ENCODE measurements around the gene YPEL1. TPM values are rescaled to one million over a fixed set of nuclear protein-coding genes. Genes with fewer than 3 reads are reported as not detected.

Gene YPEL1
- total RNA-seq, 4 donors from 2014 or later = 3.1 to 16.5 (median 8.6) TPM

- TF ChIP-seq, protein P1, sequence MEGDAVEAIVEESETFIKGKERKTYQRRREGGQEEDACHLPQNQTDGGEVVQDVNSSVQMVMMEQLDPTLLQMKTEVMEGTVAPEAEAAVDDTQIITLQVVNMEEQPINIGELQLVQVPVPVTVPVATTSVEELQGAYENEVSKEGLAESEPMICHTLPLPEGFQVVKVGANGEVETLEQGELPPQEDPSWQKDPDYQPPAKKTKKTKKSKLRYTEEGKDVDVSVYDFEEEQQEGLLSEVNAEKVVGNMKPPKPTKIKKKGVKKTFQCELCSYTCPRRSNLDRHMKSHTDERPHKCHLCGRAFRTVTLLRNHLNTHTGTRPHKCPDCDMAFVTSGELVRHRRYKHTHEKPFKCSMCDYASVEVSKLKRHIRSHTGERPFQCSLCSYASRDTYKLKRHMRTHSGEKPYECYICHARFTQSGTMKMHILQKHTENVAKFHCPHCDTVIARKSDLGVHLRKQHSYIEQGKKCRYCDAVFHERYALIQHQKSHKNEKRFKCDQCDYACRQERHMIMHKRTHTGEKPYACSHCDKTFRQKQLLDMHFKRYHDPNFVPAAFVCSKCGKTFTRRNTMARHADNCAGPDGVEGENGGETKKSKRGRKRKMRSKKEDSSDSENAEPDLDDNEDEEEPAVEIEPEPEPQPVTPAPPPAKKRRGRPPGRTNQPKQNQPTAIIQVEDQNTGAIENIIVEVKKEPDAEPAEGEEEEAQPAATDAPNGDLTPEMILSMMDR (IDR thresholded peaks at IDR 0.05; ENCODE audit: low read depth) = no peak
Observed at GRCh38 chr22:21702700-21703683, 32.6 kb downstream of the YPEL1 start.

DNA sequence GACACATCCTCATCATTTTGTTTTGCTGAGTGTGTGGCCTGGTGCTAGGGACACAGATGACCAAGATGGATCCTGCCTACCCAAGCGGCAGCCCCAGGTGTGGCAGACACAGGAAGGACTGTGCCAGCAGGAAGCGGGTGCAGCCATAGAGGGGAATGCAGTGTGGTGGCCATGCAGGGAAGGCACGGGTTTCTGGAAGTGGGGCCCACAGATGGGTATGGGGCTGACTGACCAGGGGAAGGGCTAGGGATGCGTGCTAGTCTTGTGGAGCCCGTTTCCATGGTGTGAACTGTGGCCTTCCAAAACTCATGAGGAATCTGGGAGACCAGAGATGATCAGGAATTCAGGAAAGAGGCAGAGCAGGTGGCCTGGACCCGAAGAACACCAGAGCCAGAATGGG is 33.5 kb downstream of the YPEL1 start:
- TF ChIP-seq, protein P1 (IDR thresholded peaks at IDR 0.05; ENCODE audit: low read depth) = no peak

- TF ChIP-seq, protein P1 (IDR thresholded peaks at IDR 0.05; ENCODE audit: low read depth) = no peak
Observed at GRCh38 chr22:21701384-21701971, 34.1 kb downstream of the YPEL1 start.

GRCh38 chr22:21700822-21701221 is 34.8 kb downstream of the YPEL1 start:
- TF ChIP-seq, protein P1 (IDR thresholded peaks at IDR 0.05; ENCODE audit: low read depth) = no peak

DNA sequence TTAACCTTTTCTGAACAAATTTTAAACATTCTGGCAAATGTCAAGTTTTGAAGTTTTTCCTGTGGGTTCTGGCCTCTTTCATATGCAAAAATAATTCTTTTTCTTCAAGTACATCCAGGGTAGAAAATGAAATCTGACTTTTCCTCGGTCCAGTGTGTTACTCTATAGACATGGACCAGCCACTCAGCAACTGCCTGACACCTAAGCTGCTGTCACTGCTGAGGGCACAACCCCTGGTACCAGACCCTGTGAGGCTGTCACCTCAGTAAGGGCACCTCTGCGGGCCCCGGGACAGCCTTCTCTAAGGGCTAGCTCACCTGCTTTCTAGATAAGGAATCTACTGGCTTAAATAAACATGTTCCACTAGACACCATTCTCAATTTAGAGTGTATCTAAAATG is 36.0 kb downstream of the YPEL1 start:
- TF ChIP-seq, protein P1 (IDR thresholded peaks at IDR 0.05; ENCODE audit: low read depth) = no peak

GRCh38 chr22:21698430-21699329 is 36.9 kb downstream of the YPEL1 start:
- TF ChIP-seq, protein P1 (IDR thresholded peaks at IDR 0.05; ENCODE audit: low read depth) = no peak
